Epithelial cell of proximal tubule (primary cell): ENCODE data around the gene COL5A3. TPM values are rescaled to one million over a fixed set of nuclear protein-coding genes. Genes with fewer than 3 reads are reported as not detected.

ENCODE experiments used
- DNase-seq: peaks from one replicate; pipeline ENCODE4 v3.0.0-alpha.2; 2011; ENCODE audit warnings: low read depth
- H3K4me3 ChIP-seq: 2 replicates; pipeline ENCODE4 v1.5.1; 2011; ENCODE audit warnings: low read depth, mild to moderate bottlenecking, low read length
- CTCF ChIP-seq: conservative IDR thresholded peaks from 2 replicates; pipeline ENCODE4 v1.5.1; 2012; ENCODE audit warnings: low read depth, mild to moderate bottlenecking, low read length
- total RNA-seq: library from RNA; depleted of rRNA; stranded (reverse); fragments of >200 nt; gene quantifications from 2 replicates; pipeline ENCODE4 v1.2.3, GENCODE V29; 2015

The COL5A3 gene
- total RNA-seq, 1 donor from 2014 or later = 0.06 TPM

GRCh38 chr19:9910625-9911024 lies 99.7 kb downstream of the COL5A3 start:
- DNase-seq = no peak
- TF ChIP-seq CTCF = no peak
- H3K4me3 ChIP-seq = no peak overlapping the region

Other genes with a start within 250 kb of the COL5A3 start
- 3.8 and 7.7 TPM in 2 replicates for gene ZNF846, start 241.8 kb downstream of the COL5A3 start, total RNA-seq
- gene FBXL12, start 191.4 kb downstream of the COL5A3 start, total RNA-seq = 23.9 and 26.7 TPM in 2 replicates
- 534 and 748 TPM in 2 replicates for gene UBL5, start 182.6 kb downstream of the COL5A3 start, total RNA-seq
- 114 and 195 TPM in 2 replicates for gene PIN1, start 175.2 kb downstream of the COL5A3 start, total RNA-seq
- gene OLFM2, start 74.0 kb downstream of the COL5A3 start, total RNA-seq = 0.72 and 0.75 TPM in 2 replicates
- not detected in 2 replicates for gene RDH8, start 3.0 kb upstream of the COL5A3 start, total RNA-seq
- gene SHFL, start 75.8 kb upstream of the COL5A3 start, total RNA-seq = 10.3 and 28.7 TPM in 2 replicates
- 0.22 and 0.23 TPM in 2 replicates for gene ANGPTL6, start 92.2 kb upstream of the COL5A3 start, total RNA-seq
- gene PPAN, start 95.9 kb upstream of the COL5A3 start, total RNA-seq = 38.1 and 59.6 TPM in 2 replicates
- 2.0 and 4.5 TPM in 2 replicates for gene P2RY11, start 101.2 kb upstream of the COL5A3 start, total RNA-seq
- gene EIF3G, start 109.4 kb upstream of the COL5A3 start, total RNA-seq = 229 and 283 TPM in 2 replicates
- gene DNMT1, start 184.4 kb upstream of the COL5A3 start, total RNA-seq = 154 and 198 TPM in 2 replicates
- 2.5 and 3.0 TPM in 2 replicates for gene S1PR2, start 220.8 kb upstream of the COL5A3 start, total RNA-seq
- 104 and 156 TPM in 2 replicates for gene MRPL4, start 241.7 kb upstream of the COL5A3 start, total RNA-seq